Breast epithelium (tissue), 3 donors: Measurements from ENCODE around the gene ANTXR2.

ENCODE experiments used
- CTCF ChIP-seq, 3 donors: fragments of 450-650 bp; IDR thresholded peaks; one replicate each; pipeline ENCODE4 v1.5.1; 2016 to 2017; ENCODE audit warnings: antibody characterized with exemption in 3 of 3, mild to moderate bottlenecking in 3 of 3, moderate library complexity in 3 of 3
- POLR2A ChIP-seq: fragments of 450-650 bp; IDR thresholded peaks from one replicate; pipeline ENCODE4 v1.6.1; 2016; ENCODE audit warnings: antibody characterized with exemption, mild to moderate bottlenecking, moderate library complexity

- TF ChIP-seq POLR2A (no peak), CTCF (IDR thresholded peaks at IDR 0.05) (no peak)
These were observed 36.7 kb downstream of the ANTXR2 start for GRCh38 chr4:80036306-80036705.
